NCI-H2029 (cell line): Measurements from ENCODE around the gene LRRIQ1.
"Not testable (repeated sequence)": the region's sequence is repeated elsewhere in the genome, so short reads cannot be mapped to it uniquely, and the experiment has no call there.

Experiments used
- DNase-seq: peaks from one replicate; lab custom pipeline; 2025; lab: John Stamatoyannopoulos, UW

The LRRIQ1 gene

DNA sequence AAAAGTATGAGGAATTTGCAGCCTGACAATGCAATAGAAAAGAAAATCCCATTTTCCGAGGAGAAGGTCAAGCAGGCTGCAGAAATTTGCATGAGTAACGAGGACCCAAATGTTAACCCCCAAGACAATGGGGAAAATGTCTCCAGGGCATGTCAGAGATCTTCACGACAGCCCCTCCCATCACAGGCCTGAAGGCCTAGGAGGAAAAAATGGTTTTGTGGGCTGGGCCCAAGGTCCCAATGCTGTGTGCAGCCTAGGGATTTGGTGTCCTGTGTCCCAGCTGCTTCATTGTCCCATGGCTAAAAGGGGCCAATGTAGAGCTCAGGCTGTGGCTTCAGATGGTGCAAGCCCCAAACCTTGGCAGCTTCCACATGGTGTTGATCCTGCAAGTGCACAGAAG lies 167.7 kb downstream of the LRRIQ1 start:
- not testable (repeated sequence) for DNase-seq

DNA sequence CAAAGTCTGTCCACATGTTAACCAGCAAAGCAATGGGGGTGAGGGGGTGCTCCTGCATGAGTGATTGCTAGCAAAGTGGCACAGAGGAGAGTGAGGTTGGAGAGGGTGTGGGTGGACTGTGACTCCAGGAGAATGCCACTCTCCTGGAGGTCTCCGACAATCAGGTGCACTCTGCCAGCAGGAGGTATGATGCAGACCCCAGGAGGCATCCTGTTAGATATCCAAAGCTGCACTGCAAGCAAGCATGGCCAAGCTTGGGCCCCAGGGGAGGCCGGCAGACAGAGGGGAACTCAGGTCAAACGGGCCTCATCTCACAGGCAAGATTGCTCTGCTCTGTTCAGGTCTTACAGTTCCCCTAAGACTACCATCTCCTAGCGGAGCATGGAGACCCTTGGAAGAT lies 170.4 kb downstream of the LRRIQ1 start:
- no peak for DNase-seq

DNA sequence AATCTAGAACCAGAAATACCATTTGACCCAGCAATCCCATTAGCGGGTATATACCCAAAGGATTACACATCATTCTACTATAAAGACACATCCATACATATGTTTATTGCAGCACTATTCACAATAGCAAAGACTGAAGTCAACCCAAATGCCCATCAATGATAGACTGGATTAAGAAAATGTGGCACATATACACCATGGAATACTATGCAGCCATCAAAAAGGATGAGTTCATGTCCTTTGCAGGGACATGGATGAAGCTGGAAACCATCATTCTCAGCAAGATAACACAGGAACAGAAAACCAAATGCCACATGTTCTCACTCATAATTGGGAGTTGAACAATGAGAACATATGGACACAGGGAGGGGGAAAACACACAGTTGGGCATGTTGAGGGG lies 188.2 kb downstream of the LRRIQ1 start:
- not testable (repeated sequence) for DNase-seq

GRCh38 chr12:85225501-85225900 lies 189.3 kb downstream of the LRRIQ1 start:
- no peak for DNase-seq

- DNase-seq = no peak
Observed at GRCh38 chr12:85237327-85237726, 201.2 kb downstream of the LRRIQ1 start.

DNA sequence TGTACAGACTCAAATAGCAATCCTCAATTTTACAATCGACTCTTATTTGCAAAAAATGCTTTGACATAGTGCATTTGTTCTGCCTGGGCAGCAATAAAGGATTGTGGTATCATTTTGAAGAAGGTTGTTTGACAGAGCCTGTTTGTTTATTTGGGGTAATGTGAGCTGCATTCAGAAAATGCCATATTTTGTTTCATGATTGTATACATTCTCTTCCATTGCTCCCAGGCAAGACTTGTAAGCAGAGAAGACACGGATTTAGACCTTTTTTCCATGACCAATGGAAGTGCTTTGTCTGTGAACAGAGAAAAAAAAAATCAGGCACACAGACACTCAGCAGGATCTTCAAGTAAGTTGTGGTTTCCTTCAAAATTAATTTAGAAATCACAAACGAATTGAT lies 208.4 kb downstream of the LRRIQ1 start:
- DNase-seq = no peak

- DNase-seq = no peak
Observed at GRCh38 chr12:85253853-85254252, 217.7 kb downstream of the LRRIQ1 start.

GRCh38 chr12:85257671-85258070 lies 221.5 kb downstream of the LRRIQ1 start:
- no peak for DNase-seq

- no peak for DNase-seq
Observed at GRCh38 chr12:85260447-85260846, 224.3 kb downstream of the LRRIQ1 start.

- no peak for DNase-seq
Observed at GRCh38 chr12:85260896-85261295, 224.7 kb downstream of the LRRIQ1 start.

DNA sequence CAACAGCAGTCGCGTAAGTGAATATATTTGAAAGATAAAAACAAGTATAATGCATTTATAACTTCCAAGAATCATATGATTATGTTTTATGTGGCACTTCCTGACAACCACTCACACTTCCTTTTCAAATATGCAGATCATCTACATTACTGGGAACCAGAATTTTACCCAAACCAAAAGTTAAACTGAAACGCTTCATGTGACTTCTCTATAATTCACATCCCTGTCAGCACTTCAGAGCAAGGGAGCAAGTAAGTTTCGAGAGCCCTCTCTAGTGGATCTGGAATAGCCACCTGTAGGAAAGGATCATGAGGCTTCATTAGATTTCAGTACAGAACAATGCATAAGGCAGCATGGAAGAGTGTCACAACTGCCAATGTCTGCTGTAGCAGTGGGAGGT lies 230.2 kb downstream of the LRRIQ1 start:
- DNase-seq = no peak

DNA sequence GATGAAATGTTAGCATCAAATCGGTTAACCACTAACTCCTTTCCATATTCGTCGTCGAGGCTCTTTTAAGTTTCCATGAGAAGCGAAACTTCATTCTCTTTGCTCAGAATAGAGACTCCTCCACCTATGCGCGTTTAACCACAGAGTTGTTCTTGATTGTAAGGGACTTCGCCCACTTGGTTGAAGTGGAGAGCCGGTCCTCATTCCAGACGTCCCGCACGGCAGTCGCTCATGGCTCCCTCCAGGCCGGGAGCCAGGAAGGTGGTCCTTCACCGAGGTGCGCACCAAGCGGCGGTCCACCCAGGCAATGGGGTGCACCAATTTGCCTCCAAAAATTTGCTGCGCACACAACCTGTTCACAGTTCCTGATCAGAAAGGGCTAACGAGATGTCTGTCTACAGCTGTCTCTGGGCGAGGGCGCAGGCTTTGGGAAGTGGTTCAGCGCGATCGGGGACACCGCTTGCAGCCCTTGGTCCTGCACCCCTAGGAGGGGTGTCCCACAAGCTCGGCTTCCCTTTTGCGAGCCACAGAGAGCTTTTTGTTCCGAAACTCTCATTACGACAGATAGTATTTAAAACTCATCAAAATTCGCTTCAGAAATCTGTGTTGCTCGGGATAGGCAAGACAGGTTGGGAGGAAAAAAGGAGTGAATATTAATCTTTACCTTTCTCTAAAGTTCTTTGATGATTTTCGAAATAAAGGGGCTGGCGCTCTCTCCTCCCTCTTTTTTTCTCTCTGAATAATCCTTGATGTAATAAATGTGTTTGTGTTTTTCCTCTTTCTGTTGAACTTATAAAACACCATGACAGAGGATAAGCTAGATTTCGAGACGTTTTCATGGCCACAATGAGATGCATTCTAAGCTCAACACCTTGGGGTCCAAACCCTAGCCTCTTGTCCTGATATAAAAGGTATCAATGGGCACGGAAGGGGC lies 237.5 kb downstream of the LRRIQ1 start:
- no peak for DNase-seq

- no peak for DNase-seq
Observed at GRCh38 chr12:85274315-85274651, 238.1 kb downstream of the LRRIQ1 start.

- no peak for DNase-seq
Observed at GRCh38 chr12:85275374-85275773, 239.2 kb downstream of the LRRIQ1 start.

DNA sequence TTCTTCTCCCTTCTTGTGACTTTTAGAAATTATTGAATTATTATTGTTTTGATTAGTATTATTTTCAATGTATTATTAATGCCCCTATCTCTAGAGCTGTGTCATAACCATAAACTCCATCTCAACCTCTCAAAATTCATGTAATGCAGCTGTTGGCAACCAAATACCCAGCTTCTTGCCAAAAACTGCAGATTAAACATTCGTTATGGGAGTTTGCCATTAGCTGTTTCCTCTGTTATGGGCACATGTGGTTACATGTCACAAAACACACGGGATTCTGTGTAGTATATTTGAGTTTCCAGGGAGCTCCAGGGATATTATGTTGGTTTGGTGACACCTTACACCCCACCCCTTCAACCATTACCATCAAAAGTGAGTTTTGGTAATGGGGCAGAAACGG lies 241.0 kb downstream of the LRRIQ1 start:
- DNase-seq = no peak

DNA sequence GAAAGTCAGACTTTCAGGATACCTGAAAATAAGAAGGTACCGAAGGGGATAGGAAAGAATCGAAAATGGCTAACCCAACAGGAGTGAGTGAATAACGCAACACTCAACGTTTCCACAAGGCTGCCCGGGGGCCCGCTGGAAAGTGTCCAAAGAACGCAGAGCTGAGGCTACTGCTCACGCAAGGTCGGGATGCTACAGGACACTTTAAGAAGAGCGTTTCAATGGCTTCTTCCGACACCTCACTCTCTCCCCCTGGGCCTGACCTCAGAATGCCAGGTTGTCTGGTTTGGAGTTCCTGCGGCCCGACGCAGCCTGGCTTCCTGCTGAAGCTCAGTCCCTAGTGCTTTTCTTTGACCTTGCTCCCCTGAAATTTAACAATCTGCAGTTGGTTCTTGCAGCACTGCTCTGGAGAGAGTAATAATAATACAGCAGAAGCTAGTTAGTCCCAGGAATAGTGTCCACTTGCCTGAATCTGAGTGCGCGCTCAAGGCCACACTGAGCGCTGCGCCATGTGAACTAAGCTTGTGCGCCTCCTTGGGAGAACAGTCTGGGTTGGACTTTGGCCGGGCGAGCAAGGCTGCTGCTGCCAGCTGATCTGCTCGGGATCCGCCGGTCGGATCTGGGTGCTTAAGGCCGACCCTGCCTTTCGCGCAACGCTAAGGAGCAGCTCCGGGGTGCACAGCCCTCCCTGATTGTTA lies 241.9 kb downstream of the LRRIQ1 start:
- DNase-seq = no peak

- no peak for DNase-seq
Observed at GRCh38 chr12:85278598-85279448, 242.7 kb downstream of the LRRIQ1 start.

GRCh38 chr12:85279449-85280164 lies 243.5 kb downstream of the LRRIQ1 start:
- no peak for DNase-seq

DNA sequence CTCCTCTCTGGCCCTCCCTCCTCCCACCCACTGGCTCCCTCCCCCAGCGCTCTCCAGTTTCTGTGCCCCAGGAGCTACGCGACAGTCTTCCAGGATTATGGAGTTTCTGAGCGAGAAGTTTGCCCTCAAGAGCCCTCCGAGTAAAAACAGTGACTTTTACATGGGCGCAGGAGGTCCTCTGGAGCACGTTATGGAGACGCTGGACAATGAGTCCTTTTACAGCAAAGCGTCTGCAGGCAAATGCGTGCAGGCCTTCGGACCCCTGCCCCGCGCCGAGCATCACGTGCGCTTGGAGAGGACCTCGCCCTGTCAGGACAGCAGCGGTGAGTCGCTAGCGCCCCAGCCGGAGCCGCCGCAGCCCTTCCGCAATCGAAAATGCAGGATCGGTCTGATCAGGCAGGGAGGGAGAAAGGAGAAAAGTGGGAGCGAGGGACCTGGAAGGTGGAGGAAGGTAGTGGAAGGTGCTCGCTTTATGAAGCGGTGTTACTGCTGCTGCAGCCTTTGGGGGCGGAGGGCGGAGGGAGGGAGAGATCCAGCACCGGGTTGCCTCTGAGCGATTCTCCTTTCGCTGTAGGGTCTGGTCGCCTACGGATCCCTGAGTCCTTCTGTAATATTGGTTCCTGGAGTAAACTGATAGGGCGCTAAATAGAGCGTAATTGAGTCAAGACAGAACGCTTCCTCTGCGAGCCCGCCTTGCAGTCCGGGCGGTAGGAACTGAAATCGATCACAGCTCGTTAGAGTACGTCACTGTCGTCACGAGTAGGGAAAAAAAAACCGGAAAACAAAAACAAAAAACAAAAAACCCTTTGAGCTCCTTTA lies 244.2 kb downstream of the LRRIQ1 start, which contains the start of gene ALX1:
Gene ALX1, plus strand, starts transcription at position 56 of the 819 bp plus-strand sequence. Its CDS starts 42 bp downstream, at position 98.
- DNase-seq = peak; percentile 20

- DNase-seq = no peak
Observed at GRCh38 chr12:85280984-85281630, 245.0 kb downstream of the LRRIQ1 start.
